Measurements from ENCODE around the gene SSTR5. TPM values are rescaled to one million over a fixed set of nuclear protein-coding genes. Genes with fewer than 3 reads are reported as not detected.

Gene SSTR5
- total RNA-seq, 1 experiment from 2014 or later = not detected

DNA sequence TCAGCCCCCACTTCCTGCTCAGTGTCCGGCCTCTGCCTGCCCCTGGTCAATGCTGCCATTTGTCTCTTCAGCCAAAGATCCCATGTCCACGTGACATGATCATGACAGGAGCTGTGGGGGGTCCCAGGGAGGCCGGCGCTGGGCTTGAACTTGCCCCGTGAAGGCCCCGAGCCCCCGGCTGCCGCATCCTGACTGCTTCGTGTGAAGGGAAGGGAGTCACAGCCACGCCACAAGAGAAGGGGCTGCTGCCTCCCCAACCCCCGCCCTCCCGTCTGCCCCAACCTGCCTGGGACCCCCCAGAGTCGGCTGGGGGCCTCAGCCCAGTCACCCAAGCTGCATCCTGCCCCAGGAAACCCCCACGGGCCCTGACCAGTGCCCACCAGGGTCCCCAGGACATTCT, 14.3 kb upstream of the SSTR5 start:
- TF ChIP-seq, protein P1, sequence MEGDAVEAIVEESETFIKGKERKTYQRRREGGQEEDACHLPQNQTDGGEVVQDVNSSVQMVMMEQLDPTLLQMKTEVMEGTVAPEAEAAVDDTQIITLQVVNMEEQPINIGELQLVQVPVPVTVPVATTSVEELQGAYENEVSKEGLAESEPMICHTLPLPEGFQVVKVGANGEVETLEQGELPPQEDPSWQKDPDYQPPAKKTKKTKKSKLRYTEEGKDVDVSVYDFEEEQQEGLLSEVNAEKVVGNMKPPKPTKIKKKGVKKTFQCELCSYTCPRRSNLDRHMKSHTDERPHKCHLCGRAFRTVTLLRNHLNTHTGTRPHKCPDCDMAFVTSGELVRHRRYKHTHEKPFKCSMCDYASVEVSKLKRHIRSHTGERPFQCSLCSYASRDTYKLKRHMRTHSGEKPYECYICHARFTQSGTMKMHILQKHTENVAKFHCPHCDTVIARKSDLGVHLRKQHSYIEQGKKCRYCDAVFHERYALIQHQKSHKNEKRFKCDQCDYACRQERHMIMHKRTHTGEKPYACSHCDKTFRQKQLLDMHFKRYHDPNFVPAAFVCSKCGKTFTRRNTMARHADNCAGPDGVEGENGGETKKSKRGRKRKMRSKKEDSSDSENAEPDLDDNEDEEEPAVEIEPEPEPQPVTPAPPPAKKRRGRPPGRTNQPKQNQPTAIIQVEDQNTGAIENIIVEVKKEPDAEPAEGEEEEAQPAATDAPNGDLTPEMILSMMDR (IDR thresholded peaks at IDR 0.05; ENCODE audit: unreplicated experiment) = no peak
- H3K36me3 Mint-ChIP-seq (ENCODE audit: insufficient read depth, unreplicated experiment) = no peaks in the 10 kb centered on the region
- no peak overlapping the region for H3K27ac Mint-ChIP-seq (ENCODE audit: unreplicated experiment)
- intact Hi-C loops (cut with micrococcal nuclease; ENCODE audit: unreplicated experiment) = no loop called here
- H3K9me3 Mint-ChIP-seq (ENCODE audit: low read depth, unreplicated experiment) = no peaks in the 10 kb centered on the region
- H3K4me3 Mint-ChIP-seq (ENCODE audit: low read depth, unreplicated experiment) = no peak overlapping the region
- peaks cover 79% of the 10 kb centered on the region for H3K27me3 Mint-ChIP-seq (ENCODE audit: unreplicated experiment)
- CTCF ChIA-PET = interaction anchor here (1.4 to 1.5 kb wide), 2 partner anchors 251 to 346 kb away, joined by 4 to 5 read pairs; no protein-coding TSS in a partner anchor
- DNase-seq = no peak
- no TSS peak for BruUV-seq (replicated peaks)
- H3K4me1 Mint-ChIP-seq (ENCODE audit: low read depth, unreplicated experiment) = no peaks in the 10 kb centered on the region

DNA sequence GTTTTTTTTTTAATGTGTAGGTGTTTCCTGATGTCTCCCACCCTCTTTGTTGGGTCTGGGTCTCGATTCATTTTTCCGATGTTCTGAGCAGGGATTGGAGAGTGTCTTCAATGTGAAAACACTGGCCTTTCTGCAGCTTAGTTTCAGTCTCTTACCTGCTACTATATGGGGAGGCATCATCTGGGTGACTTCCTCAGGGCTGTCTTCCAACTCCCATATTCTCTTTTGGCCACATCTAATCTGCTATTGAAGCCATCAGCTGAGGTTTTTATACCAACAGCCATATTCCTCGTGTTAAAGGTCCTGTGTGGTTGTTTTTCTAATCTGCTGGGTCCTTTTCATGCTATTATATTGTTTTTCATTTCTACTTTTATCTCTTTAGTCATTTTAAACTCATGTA, 13.2 kb upstream of the SSTR5 start:
- H3K4me3 Mint-ChIP-seq (ENCODE audit: low read depth, unreplicated experiment) = no peak overlapping the region
- intact Hi-C loops (cut with micrococcal nuclease; ENCODE audit: unreplicated experiment) = no loop called here
- no peaks in the 10 kb centered on the region for H3K4me1 Mint-ChIP-seq (ENCODE audit: low read depth, unreplicated experiment)
- BruUV-seq (replicated peaks) = no TSS peak
- peaks cover 81% of the 10 kb centered on the region for H3K27me3 Mint-ChIP-seq (ENCODE audit: unreplicated experiment)
- H3K9me3 Mint-ChIP-seq (ENCODE audit: low read depth, unreplicated experiment) = no peaks in the 10 kb centered on the region
- H3K36me3 Mint-ChIP-seq (ENCODE audit: insufficient read depth, unreplicated experiment) = no peaks in the 10 kb centered on the region
- DNase-seq = no peak
- TF ChIP-seq, protein P1 (IDR thresholded peaks at IDR 0.05; ENCODE audit: unreplicated experiment) = no peak
- H3K27ac Mint-ChIP-seq (ENCODE audit: unreplicated experiment) = no peak overlapping the region
- CTCF ChIA-PET = interaction anchor here (1.1 kb wide), 1 partner anchor 41 kb away, joined by 6 read pairs; no protein-coding TSS in a partner anchor

DNA sequence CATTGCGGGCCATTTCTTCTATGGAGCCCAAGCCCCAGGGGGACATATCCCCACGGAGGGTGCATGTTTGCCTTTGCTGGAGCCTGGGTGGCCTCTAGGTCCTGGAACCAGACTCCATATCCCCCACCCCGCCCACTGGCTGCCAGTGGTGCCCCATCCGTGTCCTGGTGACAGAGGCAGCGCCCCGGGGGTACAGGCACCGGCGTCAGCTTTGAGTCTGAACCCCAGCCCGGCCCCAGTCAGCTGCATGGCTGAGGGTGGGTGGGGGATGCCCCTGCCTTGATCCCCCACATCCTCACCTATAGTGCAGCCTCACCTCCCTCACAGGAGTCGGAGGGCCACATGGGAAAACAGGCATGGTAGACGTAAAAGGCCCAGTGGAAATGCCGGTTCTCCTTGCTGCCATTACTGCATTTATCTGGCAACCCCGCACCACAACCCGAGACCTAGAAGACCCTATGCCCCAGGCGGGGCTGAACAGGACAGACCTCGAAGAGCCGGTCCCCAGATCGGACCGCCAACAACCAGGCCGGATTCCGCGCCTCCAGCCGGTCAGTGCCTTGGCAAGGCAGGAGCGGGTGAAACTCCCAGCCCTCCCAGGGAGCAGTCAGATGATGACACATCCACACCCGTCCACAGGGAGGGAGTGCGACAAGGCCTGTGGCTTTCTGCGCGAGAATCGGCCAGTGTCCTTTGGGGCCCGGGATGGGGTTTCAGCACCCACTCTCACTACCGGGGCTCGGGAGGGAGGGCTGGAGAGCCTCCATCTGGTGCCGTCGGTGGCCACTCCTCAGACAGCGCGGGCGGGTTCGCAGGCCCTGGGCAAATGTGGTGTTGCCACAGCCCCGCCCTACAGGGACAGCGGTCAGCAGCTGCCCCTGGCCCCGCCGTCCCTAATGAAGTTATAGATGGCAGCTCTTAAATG, 11.9 kb upstream of the SSTR5 start:
- intact Hi-C loops (cut with micrococcal nuclease; ENCODE audit: unreplicated experiment) = no loop called here
- TF ChIP-seq, protein P1 (IDR thresholded peaks at IDR 0.05; ENCODE audit: unreplicated experiment) = no peak
- Mint-ChIP-seq H3K4me3 (ENCODE audit: low read depth, unreplicated experiment) (no peak overlapping the region), H3K27me3 (ENCODE audit: unreplicated experiment) (peaks cover 84% of the 10 kb centered on the region), H3K27ac (ENCODE audit: unreplicated experiment) (no peak overlapping the region), H3K9me3 (ENCODE audit: low read depth, unreplicated experiment) (no peaks in the 10 kb centered on the region), H3K4me1 (ENCODE audit: low read depth, unreplicated experiment) (no peaks in the 10 kb centered on the region), H3K36me3 (ENCODE audit: insufficient read depth, unreplicated experiment) (no peaks in the 10 kb centered on the region)
- BruUV-seq (replicated peaks) = no TSS peak
- no peak for DNase-seq
- CTCF ChIA-PET = no interaction called here

DNA sequence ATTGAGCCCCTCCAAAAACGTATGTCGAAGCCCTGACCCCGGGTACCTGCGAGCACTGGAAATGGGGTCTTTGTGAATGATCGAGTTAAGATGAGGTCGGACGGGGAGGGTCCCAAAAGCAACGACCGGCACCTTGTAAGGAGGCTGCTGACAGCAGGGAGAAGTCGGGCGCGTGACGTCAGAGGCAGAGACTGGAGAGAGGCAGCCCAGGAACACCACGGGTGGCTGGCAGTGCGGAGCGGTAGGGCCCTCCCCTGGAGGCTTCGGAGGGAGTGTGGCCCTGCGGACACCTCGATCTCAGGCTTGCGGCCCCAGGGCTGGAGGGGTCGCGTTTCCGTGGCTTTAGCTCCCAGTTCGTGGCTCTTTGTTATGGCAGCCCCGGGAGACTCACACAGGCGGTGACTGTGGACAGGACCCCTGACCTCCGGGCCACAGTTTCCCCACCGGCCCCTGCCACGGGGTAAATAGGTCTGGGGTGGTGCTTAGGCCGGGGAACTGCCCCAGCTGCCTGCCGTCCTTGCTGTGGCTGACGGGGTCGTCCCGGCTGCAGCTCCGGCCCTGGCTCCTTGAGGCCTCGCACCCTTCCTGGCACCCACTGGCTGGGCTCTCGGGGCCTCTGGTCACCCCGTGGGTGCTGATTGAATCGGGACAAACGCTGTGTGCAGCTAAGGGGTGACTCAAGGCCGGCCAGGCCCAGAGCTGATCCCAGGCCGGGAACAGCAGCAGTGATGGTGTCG, 10.6 kb upstream of the SSTR5 start:
- TF ChIP-seq, protein P1 (IDR thresholded peaks at IDR 0.05; ENCODE audit: unreplicated experiment) = no peak
- intact Hi-C loops (cut with micrococcal nuclease; ENCODE audit: unreplicated experiment) = no loop called here
- CTCF ChIA-PET = no interaction called here
- Mint-ChIP-seq H3K36me3 (ENCODE audit: insufficient read depth, unreplicated experiment) (no peaks in the 10 kb centered on the region), H3K27ac (ENCODE audit: unreplicated experiment) (no peak overlapping the region), H3K9me3 (ENCODE audit: low read depth, unreplicated experiment) (no peaks in the 10 kb centered on the region), H3K27me3 (ENCODE audit: unreplicated experiment) (peaks cover 84% of the 10 kb centered on the region), H3K4me1 (ENCODE audit: low read depth, unreplicated experiment) (no peaks in the 10 kb centered on the region), H3K4me3 (ENCODE audit: low read depth, unreplicated experiment) (no peak overlapping the region)
- no TSS peak for BruUV-seq (replicated peaks)
- DNase-seq = no peak
